Measurements from ENCODE around the gene SEPTIN1. TPM values are rescaled to one million over a fixed set of nuclear protein-coding genes. Genes with fewer than 3 reads are reported as not detected.
A peak's percentile ranks its signal among the peaks of the same experiment; 100 is the strongest.
"Not testable (repeated sequence)": the region's sequence is repeated elsewhere in the genome, so short reads cannot be mapped to it uniquely, and the experiment has no call there.

Gene SEPTIN1
- polyA plus RNA-seq, 12 donors, result 1.3 to 7.2 (median 2.6) TPM; not detected in 1

GRCh38 chr16:30341971-30342370, 40.4 kb downstream of the SEPTIN1 start:
- DNase-seq, result not testable (repeated sequence)

- DNase-seq, result no peak
Measured at GRCh38 chr16:30340621-30341020, 41.7 kb downstream of the SEPTIN1 start.

GRCh38 chr16:30338715-30339114, 43.6 kb downstream of the SEPTIN1 start:
- DNase-seq, result not testable (repeated sequence)

GRCh38 chr16:30337964-30338357, 44.4 kb downstream of the SEPTIN1 start:
- DNase-seq, result not testable (repeated sequence)

- DNase-seq, result no peak
Measured at GRCh38 chr16:30335598-30336474, 46.5 kb downstream of the SEPTIN1 start.

- peak; percentile 69 for DNase-seq
Measured at GRCh38 chr16:30335028-30335597, 47.2 kb downstream of the SEPTIN1 start.

- peak; percentile 74 for DNase-seq
Measured at GRCh38 chr16:30334473-30334989, 47.8 kb downstream of the SEPTIN1 start.

Other genes with a start within 250 kb of the SEPTIN1 start
- gene CORO1A, start 199.0 kb downstream of the SEPTIN1 start, polyA plus RNA-seq (ENCODE audit: insufficient read length in 12 of 12), result 10 to 100 TPM in 8 of 12 donors, 1 to 10 TPM in 3, not detected in 1; 6.0 to 41.9 (median 11.0) TPM
- gene BOLA2B, start 188.9 kb downstream of the SEPTIN1 start, polyA plus RNA-seq (ENCODE audit: insufficient read length in 12 of 12), result 10 to 100 TPM in 10 of 12 donors, not detected in 2; 13.0 to 35.0 (median 17.4) TPM
- 10 to 100 TPM in 9 of 12 donors, 1 to 10 TPM in 2, not detected in 1; 6.8 to 21.8 (median 13.7) TPM for gene SLX1A, start 188.7 kb downstream of the SEPTIN1 start, polyA plus RNA-seq (ENCODE audit: insufficient read length in 12 of 12)
- gene SULT1A3, start 183.3 kb downstream of the SEPTIN1 start, polyA plus RNA-seq (ENCODE audit: insufficient read length in 12 of 12), result 1 to 10 TPM in 10 of 12 donors, not detected in 2; 1.7 to 5.9 (median 3.7) TPM
- gene NPIPB13, start 134.1 kb downstream of the SEPTIN1 start, polyA plus RNA-seq (ENCODE audit: insufficient read length in 12 of 12), result 10 to 100 TPM in 5 of 12 donors, 1 to 10 TPM in 3, under 1 TPM in 2, not detected in 2; 0.24 to 22.5 (median 10.1) TPM
- gene CD2BP2, start 27.3 kb downstream of the SEPTIN1 start, polyA plus RNA-seq (ENCODE audit: insufficient read length in 12 of 12), result 10 to 100 TPM in 11 of 12 donors, not detected in 1; 26.8 to 87.9 (median 33.5) TPM
- gene TBC1D10B, start 12.1 kb downstream of the SEPTIN1 start, polyA plus RNA-seq (ENCODE audit: insufficient read length in 12 of 12), result 10 to 100 TPM in 11 of 12 donors, not detected in 1; 24.1 to 52.0 (median 28.0) TPM
- gene MYL11, start 7.8 kb downstream of the SEPTIN1 start, polyA plus RNA-seq (ENCODE audit: insufficient read length in 12 of 12), result 1,000 to 10,000 TPM; 2,830 to 9,967 (median 7,161) TPM
- gene ZNF48, start 12.9 kb upstream of the SEPTIN1 start, polyA plus RNA-seq (ENCODE audit: insufficient read length in 12 of 12), result 10 to 100 TPM in 1 of 12 donors, 1 to 10 TPM in 10, not detected in 1; 4.6 to 26.2 (median 6.2) TPM
- 1 to 10 TPM in 10 of 12 donors, not detected in 2; 2.9 to 5.7 (median 4.4) TPM for gene ZNF771, start 25.0 kb upstream of the SEPTIN1 start, polyA plus RNA-seq (ENCODE audit: insufficient read length in 12 of 12)
- gene DCTPP1, start 47.5 kb upstream of the SEPTIN1 start, polyA plus RNA-seq (ENCODE audit: insufficient read length in 12 of 12), result 10 to 100 TPM in 11 of 12 donors, not detected in 1; 20.0 to 42.3 (median 25.0) TPM
- gene SEPHS2, start 63.3 kb upstream of the SEPTIN1 start, polyA plus RNA-seq (ENCODE audit: insufficient read length in 12 of 12), result 10 to 100 TPM in 11 of 12 donors, not detected in 1; 12.6 to 32.9 (median 15.5) TPM
- gene ITGAL, start 90.2 kb upstream of the SEPTIN1 start, polyA plus RNA-seq (ENCODE audit: insufficient read length in 12 of 12), result 10 to 100 TPM in 1 of 12 donors, 1 to 10 TPM in 9, not detected in 2; 1.2 to 11.1 (median 2.5) TPM
- 10 to 100 TPM in 11 of 12 donors, not detected in 1; 19.9 to 32.9 (median 25.7) TPM for gene ZNF768, start 144.0 kb upstream of the SEPTIN1 start, polyA plus RNA-seq (ENCODE audit: insufficient read length in 12 of 12)
- 1 to 10 TPM in 11 of 12 donors, not detected in 1; 5.6 to 7.8 (median 6.5) TPM for gene ZNF747, start 152.3 kb upstream of the SEPTIN1 start, polyA plus RNA-seq (ENCODE audit: insufficient read length in 12 of 12)
- gene ZNF764, start 175.8 kb upstream of the SEPTIN1 start, polyA plus RNA-seq (ENCODE audit: insufficient read length in 12 of 12), result 10 to 100 TPM in 1 of 12 donors, 1 to 10 TPM in 10, not detected in 1; 5.4 to 10.2 (median 6.5) TPM
- 10 to 100 TPM in 4 of 12 donors, 1 to 10 TPM in 7, not detected in 1; 5.1 to 14.9 (median 8.7) TPM for gene ZNF688, start 189.2 kb upstream of the SEPTIN1 start, polyA plus RNA-seq (ENCODE audit: insufficient read length in 12 of 12)
- gene ZNF785, start 203.1 kb upstream of the SEPTIN1 start, polyA plus RNA-seq (ENCODE audit: insufficient read length in 12 of 12), result 10 to 100 TPM in 8 of 12 donors, 1 to 10 TPM in 3, not detected in 1; 8.3 to 21.1 (median 11.0) TPM
- 10 to 100 TPM in 1 of 12 donors, 1 to 10 TPM in 10, not detected in 1; 6.0 to 12.6 (median 7.5) TPM for gene ZNF689, start 227.8 kb upstream of the SEPTIN1 start, polyA plus RNA-seq (ENCODE audit: insufficient read length in 12 of 12)